Heart right ventricle (tissue), 16 donors: ENCODE data around the gene KLF7. TPM values are rescaled to one million over a fixed set of nuclear protein-coding genes. Genes with fewer than 3 reads are reported as not detected.

Experiments
- ATAC-seq, 8 donors: fragments of 200-7000 bp; cut with Tn5 transposase; one replicate each; pipeline ENCODE4 v1.9.1; 2020; ENCODE audit warnings: mild to moderate bottlenecking in 8 of 8, moderate library complexity in 8 of 8, moderate number of reproducible peaks in 1 of 8
- DNase-seq, 2 donors: peaks; one replicate each; pipeline ENCODE4 v3.0.0-alpha.2; 2020
- H3K27ac ChIP-seq, 10 donors: fragments of 200-600 bp; sonication (generic) in 2 of 10; one replicate each; pipeline versions ENCODE4 v1.5.0 to v1.8.0; 2020 to 2022; ENCODE audit warnings: mild to moderate bottlenecking in 3 of 10
- H3K27me3 ChIP-seq, 7 donors: fragments of 200-600 bp; one replicate each; pipeline ENCODE4 v1.8.0; 2021 to 2022; ENCODE audit warnings: mild to moderate bottlenecking in 2 of 7
- H3K36me3 ChIP-seq, 9 donors: fragments of 200-600 bp; sonication (generic) in 1 of 9; one replicate each; pipeline versions ENCODE4 v1.5.0 to v1.8.0; 2020 to 2022; ENCODE audit warnings: mild to moderate bottlenecking in 2 of 9
- H3K4me1 ChIP-seq, 9 donors: fragments of 200-600 bp; sonication (generic) in 1 of 9; one replicate each; pipeline versions ENCODE4 v1.5.0 to v1.8.0; 2020 to 2022; ENCODE audit warnings: mild to moderate bottlenecking in 4 of 9
- H3K4me3 ChIP-seq, 10 donors: fragments of 200-600 bp; sonication (generic) in 2 of 10; one replicate each; pipeline versions ENCODE4 v1.5.0 to v1.8.0; 2020 to 2022; ENCODE audit warnings: mild to moderate bottlenecking in 7 of 10, moderate library complexity in 2 of 10
- H3K9me3 ChIP-seq, 11 donors: fragments of 200-600 bp in 10 of 11; sonication (generic) in 2 of 11; one replicate each; pipeline versions ENCODE4 v1.5.0 to v1.8.0; 2013 to 2022; ENCODE audit warnings: mild to moderate bottlenecking in 2 of 11, control low read depth in 1 of 11, moderate library complexity in 1 of 11
- WGBS, 2 donors: extraction: QIAGEN DNeasy Blood & Tissue Kit; methylation state at CpG; one replicate each; pipeline ENCODE4 v1.1.7; 2013; ENCODE audit warnings: inconsistent platforms in 1 of 2; 5-methylcytosine and 5-hydroxymethylcytosine counted together
- intact Hi-C, 10 donors: fragments of 100-400 bp; cut with DNase I; formaldehyde crosslinking; loops; one replicate each; pipeline versions ENCODE4 v1.11.1 to v1.14.2; 2022
- polyA plus RNA-seq, 2 donors: library from polyadenylated mRNA; stranded (reverse); fragments of 200-250 nt; gene quantifications; one replicate each; pipeline ENCODE4 v1.2.3, GENCODE V29; 2013
- total RNA-seq, 10 donors: library from RNA; stranded (reverse); fragmentation: NEBNext Ultra II Directional in 3 of 10; extraction: Animal tissue kit (Norgen Biotek cat#: 25700) in 3 of 10; gene quantifications; one replicate each; pipeline versions ENCODE4 v1.2.1 to v1.2.4, GENCODE V29; 2021 to 2023
- TF ChIP-seq, protein P1 (sequence below), 9 donors: fragments of 200-600 bp; sonication (generic) in 2 of 9; IDR thresholded peaks; one replicate each; pipeline versions ENCODE4 v1.5.0 to v1.8.0; 2021 to 2022; ENCODE audit warnings: antibody characterized with exemption in 9 of 9, mild to moderate bottlenecking in 5 of 9, moderate library complexity in 1 of 9
- donor health status: Arrhythmogenic right ventricular cardiomyopathy.
- donor health status: ischemic (EF 13 %, LVEDD 7.1; RV severe dilation, severe dysfunction).
- donor health status: healthy with polysubstance abuse.
- donor health status: DM: no; HTN: yes; CAD: no.
- donor health status: DM: no; HTN: no; CAD: no.
- donor health status: ischemic (EF 25% LVEDD 6.9; RV normal size, moderate dysfunction).
- donor health status: ischemic (EF 25% LVEDD 5.7; RV mildly dilated, moderate dysfunction).
- donor health status: healthy.
- donor health status: DM: yes; HTN: yes; CAD: no.
- donor health status: Ischemic cardiomyopathy.
- donor health status: ischemic (EF 35%, LVEDD 5.7; RV mildly dilated, moderate dysfunction).
- donor health status: nonischemic (EF 11% LVEDD 7.7; RV severe dilation, severe dysfunction).
- donor health status: DM: yes; HTN: yes; CAD: no.
- donor health status: PGD.
- donor health status: ischemic (EF 29% LVEDD 5.4; RV normal size, mild dysfunction).
- donor health status: nonischemic (EF 23%, LVEDD 6.1; RV moderate dilation, normal function).

Gene KLF7
- total and polyA plus RNA-seq, 12 donors = 5.0 to 51.8 (median 27.9) TPM

GRCh38 chr2:207205173-207205957, 39.6 kb upstream of the KLF7 start:
- intact Hi-C loops = no loop called here
- H3K27ac ChIP-seq = no peak overlapping the region
- H3K4me3 ChIP-seq = no peak overlapping the region
- no peaks in the 10 kb centered on the region for H3K27me3 ChIP-seq
- no peak for DNase-seq
- no peaks in the 10 kb centered on the region for H3K36me3 ChIP-seq
- no peak for ATAC-seq
- H3K4me1 ChIP-seq = no peaks in the 10 kb centered on the region
- H3K9me3 ChIP-seq = no peaks in the 10 kb centered on the region
- TF ChIP-seq, protein P1, sequence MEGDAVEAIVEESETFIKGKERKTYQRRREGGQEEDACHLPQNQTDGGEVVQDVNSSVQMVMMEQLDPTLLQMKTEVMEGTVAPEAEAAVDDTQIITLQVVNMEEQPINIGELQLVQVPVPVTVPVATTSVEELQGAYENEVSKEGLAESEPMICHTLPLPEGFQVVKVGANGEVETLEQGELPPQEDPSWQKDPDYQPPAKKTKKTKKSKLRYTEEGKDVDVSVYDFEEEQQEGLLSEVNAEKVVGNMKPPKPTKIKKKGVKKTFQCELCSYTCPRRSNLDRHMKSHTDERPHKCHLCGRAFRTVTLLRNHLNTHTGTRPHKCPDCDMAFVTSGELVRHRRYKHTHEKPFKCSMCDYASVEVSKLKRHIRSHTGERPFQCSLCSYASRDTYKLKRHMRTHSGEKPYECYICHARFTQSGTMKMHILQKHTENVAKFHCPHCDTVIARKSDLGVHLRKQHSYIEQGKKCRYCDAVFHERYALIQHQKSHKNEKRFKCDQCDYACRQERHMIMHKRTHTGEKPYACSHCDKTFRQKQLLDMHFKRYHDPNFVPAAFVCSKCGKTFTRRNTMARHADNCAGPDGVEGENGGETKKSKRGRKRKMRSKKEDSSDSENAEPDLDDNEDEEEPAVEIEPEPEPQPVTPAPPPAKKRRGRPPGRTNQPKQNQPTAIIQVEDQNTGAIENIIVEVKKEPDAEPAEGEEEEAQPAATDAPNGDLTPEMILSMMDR (IDR thresholded peaks at IDR 0.05) = no peak

DNA sequence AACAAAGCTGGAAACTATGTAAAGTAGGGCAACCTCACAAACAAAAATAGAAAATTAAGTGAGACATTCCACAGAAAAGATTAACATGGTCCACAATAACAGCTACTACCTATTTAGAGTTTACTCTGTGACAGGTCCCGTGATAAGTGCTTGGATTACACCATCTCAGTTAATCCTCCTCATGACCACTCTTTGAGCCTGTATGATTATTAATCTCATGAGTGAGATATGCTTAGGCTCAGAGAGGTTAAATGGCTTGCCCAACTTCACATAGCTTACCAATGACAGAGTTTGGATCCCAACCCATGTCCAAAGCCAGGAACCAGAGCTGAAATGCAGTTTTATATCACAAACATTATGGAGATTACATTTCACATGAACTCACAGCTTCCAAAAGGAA, 37.3 kb upstream of the KLF7 start:
- Histone ChIP-seq H3K4me3 (no peak overlapping the region), H3K36me3 (no peaks in the 10 kb centered on the region), H3K9me3 (no peaks in the 10 kb centered on the region), H3K27me3 (no peaks in the 10 kb centered on the region), H3K4me1 (no peaks in the 10 kb centered on the region), H3K27ac (no peak overlapping the region)
- TF ChIP-seq, protein P1 (IDR thresholded peaks at IDR 0.05) = no peak
- WGBS, 2 donors = 48 to 51% methylated on average over 1 of the region's 1 CpG
- DNase-seq = no peak
- intact Hi-C loops = no loop called here
- ATAC-seq = no peak

- 26 to 29% methylated on average over 4 of the region's 4 CpGs for WGBS, 2 donors
- no peak overlapping the region for H3K4me3 ChIP-seq
- intact Hi-C loops = no loop called here
- TF ChIP-seq, protein P1 (IDR thresholded peaks at IDR 0.05) = no peak
- no peaks in the 10 kb centered on the region for H3K27me3 ChIP-seq
- H3K27ac ChIP-seq = no peak overlapping the region
- H3K4me1 ChIP-seq = no peaks in the 10 kb centered on the region
- H3K9me3 ChIP-seq = no peaks in the 10 kb centered on the region
- ATAC-seq (no peak), DNase-seq (no peak)
- no peaks in the 10 kb centered on the region for H3K36me3 ChIP-seq
Observed at GRCh38 chr2:207202645-207203044, 36.9 kb upstream of the KLF7 start.

DNA sequence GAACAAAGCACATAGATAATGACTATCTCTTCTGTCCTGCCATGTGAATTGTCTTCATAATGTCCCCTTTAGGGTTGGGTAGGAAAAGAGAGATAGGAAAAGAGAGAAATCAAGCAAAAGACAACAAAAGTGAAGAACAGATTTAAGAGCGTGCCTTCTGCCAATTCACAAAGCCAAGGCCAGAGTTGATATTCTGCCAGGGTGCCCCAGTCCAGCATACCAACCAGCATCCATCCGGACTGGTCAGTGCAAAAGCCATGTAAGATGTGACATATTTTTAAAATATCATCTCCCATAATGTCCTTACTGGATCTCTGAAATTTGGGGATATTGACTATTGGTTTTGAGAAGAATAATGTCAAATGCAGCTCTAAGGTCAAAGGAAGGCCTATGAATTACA, 35.7 kb upstream of the KLF7 start:
- DNase-seq = no peak
- Histone ChIP-seq H3K4me3 (no peak overlapping the region), H3K36me3 (no peaks in the 10 kb centered on the region), H3K27me3 (no peaks in the 10 kb centered on the region), H3K9me3 (no peaks in the 10 kb centered on the region), H3K4me1 (no peaks in the 10 kb centered on the region), H3K27ac (no peak overlapping the region)
- ATAC-seq = no peak
- intact Hi-C loops = no loop called here
- TF ChIP-seq, protein P1 (IDR thresholded peaks at IDR 0.05) = no peak
- 89 to 90% methylated on average over 2 of the region's 2 CpGs for WGBS, 2 donors
